ENCODE measurements around the gene KIF6. TPM values are rescaled to one million over a fixed set of nuclear protein-coding genes. Genes with fewer than 3 reads are reported as not detected.

The KIF6 gene
- total and polyA plus RNA-seq, 2 of the 8 experiments (the other 6 are each of a cell fraction or from before 2014, with no cell fraction given) = 0.53 to 0.65 TPM

DNA sequence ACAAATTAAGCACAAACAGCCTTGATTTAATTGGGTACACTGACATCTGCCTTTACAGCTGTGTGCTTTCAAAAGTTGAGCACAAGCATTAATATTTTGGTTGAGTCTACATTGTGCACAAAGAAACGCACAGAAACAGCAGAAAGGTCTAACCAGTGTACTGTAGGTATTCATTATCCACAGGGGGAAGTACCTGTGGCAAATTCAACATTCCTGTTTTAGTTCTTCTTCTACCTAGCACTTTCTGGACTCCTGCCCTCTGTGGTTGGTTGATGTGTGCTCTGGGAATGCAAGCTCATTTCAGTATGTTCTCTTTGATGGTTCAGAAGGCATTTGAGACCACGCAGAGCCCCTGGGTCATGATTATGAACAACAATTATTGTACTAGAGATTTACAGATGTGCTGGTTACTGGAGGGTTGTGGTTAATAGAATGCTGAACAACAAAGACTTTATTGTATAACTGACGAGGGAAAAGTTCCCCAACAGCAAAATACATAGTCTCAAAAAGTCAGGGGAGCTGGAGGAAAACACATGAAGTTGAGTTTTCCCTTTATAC is 40.4 kb upstream of the KIF6 start:
- Histone ChIP-seq H3K4ac (replicated peaks; ENCODE audit: insufficient read length, low read depth, low read length) (no peak overlapping the region), H3K4me1 (replicated peaks in 1 of 4; ENCODE audit: control insufficient read depth in 3 of 4, insufficient read depth in 4 of 4, low read length in 3 of 4) (no peaks in the 10 kb centered on the region), H3K14ac (ENCODE audit: insufficient read length) (no peak overlapping the region), H2BK15ac (ENCODE audit: low read length) (no peak overlapping the region), H3K4me2 (ENCODE audit: insufficient read depth in 1 of 2, low read depth in 2 of 2, low read length in 2 of 2) (no peak overlapping the region), H3K36me3 (ENCODE audit: control insufficient read depth in 2 of 4, insufficient read depth in 4 of 4, low read length in 3 of 4) (no peaks in the 10 kb centered on the region), H4K91ac (replicated peaks; ENCODE audit: insufficient read length, low read length) (no peak overlapping the region), H2BK12ac (ENCODE audit: low read depth, low read length) (no peak overlapping the region), H3K4me3 (ENCODE audit: extremely low read depth in 1 of 4, insufficient read depth in 2 of 4, low read depth in 3 of 4, low read length in 4 of 4) (no peak overlapping the region), H3K79me2 (ENCODE audit: control insufficient read depth in 1 of 2, insufficient read depth in 2 of 2, low read length in 2 of 2) (no peaks in the 10 kb centered on the region), H4K5ac (ENCODE audit: insufficient read length, low read depth, low read length) (no peak overlapping the region), H3K27me3 (replicated peaks in 1 of 4; ENCODE audit: control insufficient read depth in 3 of 4, extremely low read depth in 1 of 4, insufficient read depth in 3 of 4, low read length in 3 of 4) (no peaks in the 10 kb centered on the region), H3K9ac (replicated peaks in 1 of 4; ENCODE audit: extremely low read depth in 1 of 4, low read depth in 3 of 4, low read length in 3 of 4) (no peak overlapping the region), H3K56ac (replicated peaks; ENCODE audit: insufficient read length, low read depth, low read length) (no peak overlapping the region), H3K79me1 (ENCODE audit: low read depth, low read length) (no peaks in the 10 kb centered on the region), H4K20me1 (replicated peaks in 1 of 2; ENCODE audit: control insufficient read depth in 1 of 2, insufficient read depth in 2 of 2, low read length in 2 of 2) (no peaks in the 10 kb centered on the region), H3K9me3 (ENCODE audit: insufficient read depth in 2 of 2, low read depth in 1 of 2, low read length in 1 of 2) (no peaks in the 10 kb centered on the region), H3K23ac (ENCODE audit: insufficient read length) (no peak overlapping the region), H2AFZ (ENCODE audit: low read length) (no peak overlapping the region), H2AK5ac (ENCODE audit: low read depth, low read length) (no peak overlapping the region), H2BK20ac (ENCODE audit: low read length) (no peak overlapping the region), H3K23me2 (ENCODE audit: low read depth, low read length) (no peaks in the 10 kb centered on the region), H3K18ac (ENCODE audit: extremely low read depth, low read length) (no peak overlapping the region), H4K8ac (ENCODE audit: extremely low read depth, insufficient read depth, low read length) (no peak overlapping the region), H2BK5ac (ENCODE audit: low read depth, low read length) (no peak overlapping the region), H3K27ac (ENCODE audit: low read depth, low read length) (no peak overlapping the region), H2BK120ac (replicated peaks; ENCODE audit: low read depth, low read length) (no peak overlapping the region)
- DNase-seq (ENCODE audit: low read depth in 1 of 2, low spot score in 2 of 2) (no peak), FAIRE-seq (no peak)
- WGBS, 2 experiments (ENCODE audit: extremely low coverage in 1 of 2, insufficient coverage in 1 of 2, insufficient read length in 1 of 2, insufficient replicate concordance in 2 of 2, low coverage in 1 of 2, low lambda C conversion rate in 2 of 2, missing lambda C conversion rate in 1 of 2) = 96% methylated on average over 3 of the region's 3 CpGs; no CpG with 5 or more reads in 1 of the 2 experiments
- ChIA-PET POLR2A (ENCODE audit: partially characterized antibody) (no interaction called here), CTCF (ENCODE audit: partially characterized antibody) (interaction anchor here (1.2 kb wide), 1 partner anchor 396 kb away, joined by 3 read pairs; no protein-coding TSS in a partner anchor)
- TF ChIP-seq ZNF274 (IDR thresholded peaks at IDR 0.05; ENCODE audit: borderline replicate concordance, extremely low read depth, low read length) (no peak), POLR2A (IDR thresholded peaks at IDR 0.05; ENCODE audit: control extremely low read depth in 1 of 2, low read depth in 2 of 2, low read length in 2 of 2) (no peak), POU5F1 (IDR thresholded peaks at IDR 0.05; ENCODE audit: low read depth, low read length) (no peak), RAD21 (IDR thresholded peaks at IDR 0.05 in 1 of 2, conservative IDR thresholded peaks at IDR 0.05 in 1 of 2; ENCODE audit: low read depth in 2 of 2, low read length in 2 of 2) (no peak)

Data from H1 (cell line).